ENCODE measurements around the gene SAPCD1. TPM values are rescaled to one million over a fixed set of nuclear protein-coding genes. Genes with fewer than 3 reads are reported as not detected.

Gene SAPCD1
- total RNA-seq, 1 experiment from 2014 or later: 3.2 TPM

DNA sequence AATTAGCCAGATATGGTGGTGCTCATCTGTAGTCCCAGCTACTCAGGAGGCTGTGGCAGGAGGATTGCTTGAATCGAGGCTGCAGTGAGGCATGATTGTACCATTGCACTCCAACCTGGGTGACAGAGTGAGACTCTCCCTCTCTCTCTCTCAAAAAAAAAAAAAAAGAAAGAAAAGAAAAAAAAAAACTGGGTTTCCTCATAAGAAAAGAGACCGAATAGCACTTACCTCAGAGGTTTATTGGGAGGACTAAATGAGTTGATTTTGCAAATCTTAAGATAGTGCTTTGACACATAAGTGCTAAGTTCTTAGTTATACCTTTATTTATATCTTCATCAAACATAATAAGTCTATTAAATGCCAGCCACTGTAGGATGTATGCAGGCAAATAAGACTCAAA is 8.4 kb downstream of the SAPCD1 start:
- Histone ChIP-seq H2BK20ac (ENCODE audit: low read depth, low read length, poor library complexity, severe bottlenecking) (no peak overlapping the region), H3K9ac (ENCODE audit: extremely low read depth, insufficient read length, low read length) (no peak overlapping the region), H3K27me3 (ENCODE audit: insufficient read depth, low read length) (no peaks in the 10 kb centered on the region), H3K79me1 (ENCODE audit: insufficient read depth, low read depth, low read length, poor library complexity, severe bottlenecking) (no peaks in the 10 kb centered on the region), H3K27ac (ENCODE audit: insufficient read length, low read depth, low read length) (no peak overlapping the region), H4K91ac (ENCODE audit: insufficient read length, low read depth, low read length) (no peak overlapping the region), H3K18ac (ENCODE audit: insufficient read length, low read depth, low read length) (no peak overlapping the region), H3K4me1 (ENCODE audit: insufficient read depth, low read length) (no peaks in the 10 kb centered on the region), H3K4me2 (ENCODE audit: insufficient read depth, insufficient read length, low read length) (no peak overlapping the region), H2AFZ (ENCODE audit: low read length) (no peak overlapping the region), H3K14ac (ENCODE audit: insufficient read depth, low read length) (no peak overlapping the region), H3K23ac (ENCODE audit: insufficient read length, low read depth, low read length) (no peak overlapping the region), H2BK5ac (ENCODE audit: insufficient read length, low read length) (no peak overlapping the region), H3K79me2 (ENCODE audit: insufficient read depth, low read length) (no peaks in the 10 kb centered on the region), H4K8ac (replicated peaks; ENCODE audit: insufficient read length, low read depth, low read length) (no peak overlapping the region), H2AK5ac (ENCODE audit: insufficient read length, low read length) (no peak overlapping the region), H3K9me3 (ENCODE audit: control insufficient read depth, low read depth, low read length) (no peaks in the 10 kb centered on the region), H4K20me1 (ENCODE audit: control insufficient read depth, insufficient read depth, insufficient read length) (no peaks in the 10 kb centered on the region), H3K4ac (ENCODE audit: low read depth, low read length) (no peak overlapping the region), H3K56ac (ENCODE audit: insufficient read length, low read depth, low read length) (no peak overlapping the region), H3K23me2 (ENCODE audit: insufficient read length, low read depth, low read length, poor library complexity, severe bottlenecking) (no peaks in the 10 kb centered on the region), H3T11ph (ENCODE audit: low read length) (no peak overlapping the region), H2BK120ac (ENCODE audit: low read depth, low read length, poor library complexity, severe bottlenecking) (no peak overlapping the region), H4K5ac (ENCODE audit: insufficient read length, low read depth, low read length) (no peak overlapping the region), H2BK15ac (ENCODE audit: low read depth, low read length) (no peak overlapping the region), H2BK12ac (ENCODE audit: insufficient read length, low read depth, low read length) (no peak overlapping the region)
- WGBS (ENCODE audit: extremely low coverage, insufficient read length, low lambda C conversion rate): no CpG with 5 or more reads among the region's 2 CpGs
- H3K27me3 Mint-ChIP-seq (ENCODE audit: low read depth): no peaks in the 10 kb centered on the region; the same call in 1 of the 2 replicates
- H3K4me3 Mint-ChIP-seq: no peak overlapping the region
- no peak overlapping the region for H3K27ac Mint-ChIP-seq
- H3K4me1 Mint-ChIP-seq: peaks cover 9 to 10% of the 10 kb centered on the region in 2 experiments
- H3K9me3 Mint-ChIP-seq: no peaks in the 10 kb centered on the region; a peak in 1 of 5 replicates
- DNase-seq: no peak
- TF ChIP-seq, protein P1, sequence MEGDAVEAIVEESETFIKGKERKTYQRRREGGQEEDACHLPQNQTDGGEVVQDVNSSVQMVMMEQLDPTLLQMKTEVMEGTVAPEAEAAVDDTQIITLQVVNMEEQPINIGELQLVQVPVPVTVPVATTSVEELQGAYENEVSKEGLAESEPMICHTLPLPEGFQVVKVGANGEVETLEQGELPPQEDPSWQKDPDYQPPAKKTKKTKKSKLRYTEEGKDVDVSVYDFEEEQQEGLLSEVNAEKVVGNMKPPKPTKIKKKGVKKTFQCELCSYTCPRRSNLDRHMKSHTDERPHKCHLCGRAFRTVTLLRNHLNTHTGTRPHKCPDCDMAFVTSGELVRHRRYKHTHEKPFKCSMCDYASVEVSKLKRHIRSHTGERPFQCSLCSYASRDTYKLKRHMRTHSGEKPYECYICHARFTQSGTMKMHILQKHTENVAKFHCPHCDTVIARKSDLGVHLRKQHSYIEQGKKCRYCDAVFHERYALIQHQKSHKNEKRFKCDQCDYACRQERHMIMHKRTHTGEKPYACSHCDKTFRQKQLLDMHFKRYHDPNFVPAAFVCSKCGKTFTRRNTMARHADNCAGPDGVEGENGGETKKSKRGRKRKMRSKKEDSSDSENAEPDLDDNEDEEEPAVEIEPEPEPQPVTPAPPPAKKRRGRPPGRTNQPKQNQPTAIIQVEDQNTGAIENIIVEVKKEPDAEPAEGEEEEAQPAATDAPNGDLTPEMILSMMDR (conservative IDR thresholded peaks at IDR 0.05): no peak
- no peaks in the 10 kb centered on the region; a peak in 1 of 7 replicates for H3K36me3 Mint-ChIP-seq (ENCODE audit: insufficient read depth in 1 of 3, low read depth in 3 of 3)
